Lower lobe of right lung (tissue), 2 donors: ENCODE data around the gene WDR86. TPM values are rescaled to one million over a fixed set of nuclear protein-coding genes. Genes with fewer than 3 reads are reported as not detected.
A peak's percentile ranks its signal among the peaks of the same experiment; 100 is the strongest.

Source experiments
- ATAC-seq, 2 donors: fragments of 200-7000 bp; cut with Tn5 transposase; one replicate each; pipeline ENCODE4 v1.9.1; 2020 to 2022; ENCODE audit warnings: mild to moderate bottlenecking in 2 of 2, moderate library complexity in 2 of 2
- DNase-seq: peaks from one replicate; pipeline ENCODE4 v3.0.0-alpha.2; 2020
- H3K27ac ChIP-seq: fragments of 200-600 bp; one replicate; pipeline ENCODE4 v1.8.0; 2022
- H3K27me3 ChIP-seq: fragments of 200-600 bp; one replicate; pipeline ENCODE4 v1.8.0; 2022; ENCODE audit warnings: low read depth
- H3K36me3 ChIP-seq: fragments of 200-600 bp; one replicate; pipeline ENCODE4 v1.8.0; 2022; ENCODE audit warnings: mild to moderate bottlenecking
- H3K4me1 ChIP-seq: fragments of 200-600 bp; one replicate; pipeline ENCODE4 v1.8.0; 2022
- H3K4me3 ChIP-seq: fragments of 200-600 bp; one replicate; pipeline ENCODE4 v1.8.0; 2022; ENCODE audit warnings: mild to moderate bottlenecking
- H3K9me3 ChIP-seq: fragments of 200-600 bp; one replicate; pipeline ENCODE4 v1.8.0; 2022
- CTCF ChIP-seq: fragments of 200-600 bp; IDR thresholded peaks from one replicate; pipeline ENCODE4 v1.8.0; 2022; ENCODE audit warnings: antibody characterized with exemption, mild to moderate bottlenecking
- intact Hi-C: fragments of 100-400 bp; cut with DNase I; formaldehyde crosslinking; loops from one replicate; pipeline ENCODE4 v1.11.0; 2022
- total RNA-seq: library from RNA; stranded (reverse); fragmentation: NEBNext Ultra II Directional; extraction: Animal tissue kit (Norgen Biotek cat#: 25700); gene quantifications from one replicate; pipeline ENCODE4 v1.2.1, GENCODE V29; 2021
- donor health status: DM: no; HTN: yes; CAD: no; lungs with severe emphysema.

WDR86 gene
- total RNA-seq, 1 donor from 2014 or later: 4.4 TPM

- no peak for ATAC-seq
- no peaks in the 10 kb centered on the region for H3K4me1 ChIP-seq
- TF ChIP-seq CTCF: no peak
- peak; percentile 37 for DNase-seq
- H3K36me3 ChIP-seq: no peaks in the 10 kb centered on the region
- intact Hi-C loops: no loop called here
- H3K9me3 ChIP-seq: no peaks in the 10 kb centered on the region
- peaks cover 4% of the 10 kb centered on the region for H3K27me3 ChIP-seq
- no peak overlapping the region for H3K27ac ChIP-seq
- H3K4me3 ChIP-seq: no peak overlapping the region
Measured at GRCh38 chr7:151397026-151397425, 12.8 kb downstream of the WDR86 start.

GRCh38 chr7:151396328-151396970 lies 13.4 kb downstream of the WDR86 start:
- H3K9me3 ChIP-seq: no peaks in the 10 kb centered on the region
- ATAC-seq (peak; percentile 77 to 81), DNase-seq (peak; percentile 65)
- TF ChIP-seq CTCF: no peak
- H3K36me3 ChIP-seq: no peaks in the 10 kb centered on the region
- no peak overlapping the region for H3K27ac ChIP-seq
- intact Hi-C loops: no loop called here
- no peaks in the 10 kb centered on the region for H3K4me1 ChIP-seq
- H3K27me3 ChIP-seq: peaks cover 4% of the 10 kb centered on the region
- H3K4me3 ChIP-seq: no peak overlapping the region

GRCh38 chr7:151395036-151395367 lies 14.8 kb downstream of the WDR86 start:
- Histone ChIP-seq H3K27me3 (no peaks in the 10 kb centered on the region), H3K27ac (no peak overlapping the region), H3K9me3 (no peaks in the 10 kb centered on the region), H3K4me1 (no peaks in the 10 kb centered on the region), H3K4me3 (no peak overlapping the region), H3K36me3 (no peaks in the 10 kb centered on the region)
- TF ChIP-seq CTCF: no peak
- no peak for ATAC-seq
- peak; percentile 30 for DNase-seq
- intact Hi-C loops: no loop called here

GRCh38 chr7:151394076-151395035 lies 15.5 kb downstream of the WDR86 start:
- H3K27me3 ChIP-seq: no peaks in the 10 kb centered on the region
- no peak overlapping the region for H3K4me3 ChIP-seq
- H3K27ac ChIP-seq: no peak overlapping the region
- no peaks in the 10 kb centered on the region for H3K4me1 ChIP-seq
- TF ChIP-seq CTCF: no peak
- DNase-seq (peak; percentile 39), ATAC-seq (no peak)
- intact Hi-C loops: no loop called here
- no peaks in the 10 kb centered on the region for H3K9me3 ChIP-seq
- H3K36me3 ChIP-seq: no peaks in the 10 kb centered on the region

GRCh38 chr7:151393031-151393977 lies 16.5 kb downstream of the WDR86 start:
- no peaks in the 10 kb centered on the region for H3K27me3 ChIP-seq
- H3K4me3 ChIP-seq: no peak overlapping the region
- no peaks in the 10 kb centered on the region for H3K9me3 ChIP-seq
- no peak for TF ChIP-seq CTCF
- intact Hi-C loops: no loop called here
- H3K4me1 ChIP-seq: no peaks in the 10 kb centered on the region
- H3K36me3 ChIP-seq: no peaks in the 10 kb centered on the region
- ATAC-seq: no peak
- DNase-seq: peak; percentile 24
- H3K27ac ChIP-seq: no peak overlapping the region
